ENCODE measurements around the gene QRFPR. TPM values are rescaled to one million over a fixed set of nuclear protein-coding genes. Genes with fewer than 3 reads are reported as not detected.

QRFPR gene
- total and polyA plus RNA-seq, 2 of the 4 experiments (the other 2 are of a cell fraction), result not detected

DNA sequence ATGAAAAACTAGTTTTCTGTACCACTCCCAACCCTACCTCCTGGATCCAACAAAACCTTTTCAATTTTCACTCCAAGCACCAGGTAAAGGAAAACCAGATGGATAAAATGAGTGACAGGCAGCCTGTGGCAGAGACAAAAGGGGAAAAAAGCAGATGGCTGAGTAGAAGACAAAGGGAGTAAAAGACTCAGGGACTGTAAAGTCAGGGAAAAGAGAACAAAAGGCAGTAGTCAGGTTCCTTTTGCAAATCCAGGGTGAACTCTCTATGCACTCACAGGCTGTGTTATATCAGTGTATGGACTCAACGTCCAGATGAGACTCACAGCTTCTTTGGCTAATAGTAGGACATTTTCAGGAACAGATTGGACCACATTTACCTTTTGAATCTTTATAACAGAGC lies 54.2 kb downstream of the QRFPR start:
- in situ Hi-C loops (cut with MboI; ENCODE audit: low sequenced_read_pairs) (no loop called here), dilution Hi-C loops (cut with HindIII; ENCODE audit: low sequenced_read_pairs, unreplicated experiment) (no loop called here), intact Hi-C loops (cut with micrococcal nuclease) (no loop called here)
- no peaks in the 10 kb centered on the region for H3K27me3 ChIP-seq (ENCODE audit: control insufficient read depth, insufficient read depth, low read length)
- H2BK15ac ChIP-seq (ENCODE audit: low read depth, low read length), result no peak overlapping the region
- H2AK9ac ChIP-seq (replicated peaks; ENCODE audit: low read depth, low read length, poor library complexity), result no peak overlapping the region
- no peaks in the 10 kb centered on the region for H4K20me1 ChIP-seq (ENCODE audit: insufficient read depth, low read length)
- no peak overlapping the region for H3K14ac ChIP-seq (replicated peaks; ENCODE audit: low read depth, low read length)
- no peak overlapping the region for H4K91ac ChIP-seq (ENCODE audit: insufficient read depth, low read depth, low read length)
- TF ChIP-seq MAZ (IDR thresholded peaks at IDR 0.05; ENCODE audit: borderline replicate concordance, low read depth, low read length), result no peak
- TF ChIP-seq, protein P1, sequence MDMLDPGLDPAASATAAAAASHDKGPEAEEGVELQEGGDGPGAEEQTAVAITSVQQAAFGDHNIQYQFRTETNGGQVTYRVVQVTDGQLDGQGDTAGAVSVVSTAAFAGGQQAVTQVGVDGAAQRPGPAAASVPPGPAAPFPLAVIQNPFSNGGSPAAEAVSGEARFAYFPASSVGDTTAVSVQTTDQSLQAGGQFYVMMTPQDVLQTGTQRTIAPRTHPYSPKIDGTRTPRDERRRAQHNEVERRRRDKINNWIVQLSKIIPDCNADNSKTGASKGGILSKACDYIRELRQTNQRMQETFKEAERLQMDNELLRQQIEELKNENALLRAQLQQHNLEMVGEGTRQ (IDR thresholded peaks at IDR 0.05; ENCODE audit: low read depth, low read length), result no peak
- no peak for TF ChIP-seq CHD1 (IDR thresholded peaks at IDR 0.05; ENCODE audit: low read depth, low read length)
- TF ChIP-seq CEBPB (IDR thresholded peaks at IDR 0.05; ENCODE audit: low read depth, low read length), result no peak
- TF ChIP-seq MAFK (IDR thresholded peaks at IDR 0.05; ENCODE audit: low read depth, low read length), result no peak
- no peak for TF ChIP-seq POLR2A (IDR thresholded peaks at IDR 0.05; ENCODE audit: low read depth, low read length)
- TF ChIP-seq, protein P2, sequence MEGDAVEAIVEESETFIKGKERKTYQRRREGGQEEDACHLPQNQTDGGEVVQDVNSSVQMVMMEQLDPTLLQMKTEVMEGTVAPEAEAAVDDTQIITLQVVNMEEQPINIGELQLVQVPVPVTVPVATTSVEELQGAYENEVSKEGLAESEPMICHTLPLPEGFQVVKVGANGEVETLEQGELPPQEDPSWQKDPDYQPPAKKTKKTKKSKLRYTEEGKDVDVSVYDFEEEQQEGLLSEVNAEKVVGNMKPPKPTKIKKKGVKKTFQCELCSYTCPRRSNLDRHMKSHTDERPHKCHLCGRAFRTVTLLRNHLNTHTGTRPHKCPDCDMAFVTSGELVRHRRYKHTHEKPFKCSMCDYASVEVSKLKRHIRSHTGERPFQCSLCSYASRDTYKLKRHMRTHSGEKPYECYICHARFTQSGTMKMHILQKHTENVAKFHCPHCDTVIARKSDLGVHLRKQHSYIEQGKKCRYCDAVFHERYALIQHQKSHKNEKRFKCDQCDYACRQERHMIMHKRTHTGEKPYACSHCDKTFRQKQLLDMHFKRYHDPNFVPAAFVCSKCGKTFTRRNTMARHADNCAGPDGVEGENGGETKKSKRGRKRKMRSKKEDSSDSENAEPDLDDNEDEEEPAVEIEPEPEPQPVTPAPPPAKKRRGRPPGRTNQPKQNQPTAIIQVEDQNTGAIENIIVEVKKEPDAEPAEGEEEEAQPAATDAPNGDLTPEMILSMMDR (conservative IDR thresholded peaks at IDR 0.05; ENCODE audit: low read depth, low read length), result no peak
- TF ChIP-seq BHLHE40 (IDR thresholded peaks at IDR 0.05; ENCODE audit: low read depth, low read length), result no peak
- TF ChIP-seq, protein P3, sequence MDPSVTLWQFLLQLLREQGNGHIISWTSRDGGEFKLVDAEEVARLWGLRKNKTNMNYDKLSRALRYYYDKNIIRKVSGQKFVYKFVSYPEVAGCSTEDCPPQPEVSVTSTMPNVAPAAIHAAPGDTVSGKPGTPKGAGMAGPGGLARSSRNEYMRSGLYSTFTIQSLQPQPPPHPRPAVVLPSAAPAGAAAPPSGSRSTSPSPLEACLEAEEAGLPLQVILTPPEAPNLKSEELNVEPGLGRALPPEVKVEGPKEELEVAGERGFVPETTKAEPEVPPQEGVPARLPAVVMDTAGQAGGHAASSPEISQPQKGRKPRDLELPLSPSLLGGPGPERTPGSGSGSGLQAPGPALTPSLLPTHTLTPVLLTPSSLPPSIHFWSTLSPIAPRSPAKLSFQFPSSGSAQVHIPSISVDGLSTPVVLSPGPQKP (IDR thresholded peaks at IDR 0.05; ENCODE audit: borderline replicate concordance, low read depth, low read length), result no peak
- TF ChIP-seq FOS (IDR thresholded peaks at IDR 0.05; ENCODE audit: low read depth, low read length), result no peak
- no peak for TF ChIP-seq RCOR1 (IDR thresholded peaks at IDR 0.05; ENCODE audit: insufficient replicate concordance, low read length)
- TF ChIP-seq RAD21 (IDR thresholded peaks at IDR 0.05; ENCODE audit: low read length), result no peak
- no peak overlapping the region for H4K5ac ChIP-seq (ENCODE audit: low read depth, low read length)
- no peak overlapping the region for H2AK5ac ChIP-seq (ENCODE audit: low read depth, low read length)
- H2AFZ ChIP-seq (replicated peaks; ENCODE audit: low read length, poor library complexity), result no peak overlapping the region
- WGBS, 2 experiments (ENCODE audit: extremely low coverage in 2 of 2, insufficient read length in 1 of 2), result no CpG with 5 or more reads among the region's 1 CpG
- ATAC-seq (ENCODE audit: low read depth) (no peak), DNase-seq (no peak)
- H3K4ac ChIP-seq (ENCODE audit: low read depth, low read length), result no peak overlapping the region
- H3K23ac ChIP-seq (ENCODE audit: low read depth, low read length), result no peak overlapping the region
- H2BK120ac ChIP-seq (ENCODE audit: low read depth, low read length), result no peak overlapping the region
- no peaks in the 10 kb centered on the region for H3K36me3 ChIP-seq (ENCODE audit: control insufficient read depth, insufficient read depth, low read length)
- no peak overlapping the region for H4K8ac ChIP-seq (ENCODE audit: low read depth in 2 of 2, low read length in 2 of 2)
- H2BK20ac ChIP-seq (ENCODE audit: low read depth, low read length), result no peak overlapping the region
- no peak overlapping the region for H3K4me2 ChIP-seq (ENCODE audit: low read depth, low read length)
- H3K56ac ChIP-seq (ENCODE audit: extremely low read depth, insufficient read depth, low read length), result no peak overlapping the region
- ChIA-PET POLR2A (ENCODE audit: unreplicated experiment) (no interaction called here), CTCF (no interaction called here)
- no peaks in the 10 kb centered on the region for H3K4me1 ChIP-seq (ENCODE audit: control insufficient read depth, insufficient read depth, low read length)
- H3K27ac ChIP-seq (ENCODE audit: insufficient read depth, low read length), result no peak overlapping the region
- no peak overlapping the region for H3K18ac ChIP-seq (ENCODE audit: low read depth, low read length)
- no TSS peak for BruUV-seq (replicated peaks)
- no peak overlapping the region for H3K9ac ChIP-seq (ENCODE audit: low read depth, low read length)
- H3K9me3 ChIP-seq (ENCODE audit: control insufficient read depth, insufficient read depth, low read length), result no peaks in the 10 kb centered on the region
- no peak overlapping the region for H2BK5ac ChIP-seq (ENCODE audit: low read depth, low read length, poor library complexity, severe bottlenecking)
- H3K4me3 ChIP-seq (ENCODE audit: insufficient read depth, low read depth, low read length), result no peak overlapping the region
- H3K79me1 ChIP-seq (ENCODE audit: low read depth in 1 of 2, low read length in 2 of 2), result no peaks in the 10 kb centered on the region
- H3K9me1 ChIP-seq (ENCODE audit: insufficient read depth, low read length), result no peaks in the 10 kb centered on the region

Measured in IMR-90 (cell line).